HEK293 (cell line): ENCODE results near the gene ARHGAP30.

Experiments used
- GLIS2 ChIP-seq: fragments of 450-650 bp; formaldehyde crosslinking; IDR thresholded peaks from 2 replicates; pipeline ENCODE4 v1.5.1; 2016; ENCODE audit warnings: missing biosample characterization, missing genetic modification characterization
- KLF16 ChIP-seq: fragments of 450-650 bp; formaldehyde crosslinking; IDR thresholded peaks from 2 replicates; pipeline ENCODE4 v1.5.1; 2017; ENCODE audit warnings: missing biosample characterization, missing genetic modification characterization
- MEIS1 ChIP-seq: sonication (generic); formaldehyde crosslinking; IDR thresholded peaks from 2 replicates; pipeline ENCODE4 v1.8.1; 2022; ENCODE audit warnings: missing genetic modification reagents, mild to moderate bottlenecking, borderline replicate concordance
- SCRT1 ChIP-seq: fragments of 450-650 bp; formaldehyde crosslinking; IDR thresholded peaks from 2 replicates; pipeline ENCODE4 v1.5.1; 2016; ENCODE audit warnings: missing biosample characterization, missing genetic modification characterization, borderline replicate concordance
- SETDB1 ChIP-seq: IDR thresholded peaks from one replicate; pipeline ENCODE4 v1.6.1; 2017; ENCODE audit warnings: mild to moderate bottlenecking, low read length, moderate library complexity, mixed read lengths; ENCODE audit not compliant: insufficient read length
- SP2 ChIP-seq: fragments of 450-650 bp; formaldehyde crosslinking; IDR thresholded peaks from 2 replicates; pipeline ENCODE4 v1.5.1; 2016; ENCODE audit warnings: missing biosample characterization, missing genetic modification characterization
- TRIM28 ChIP-seq: IDR thresholded peaks from 2 replicates; pipeline ENCODE4 v1.6.1; 2011; ENCODE audit warnings: low read length, control low read depth, borderline replicate concordance
- ZBTB8A ChIP-seq: fragments of 450-650 bp; formaldehyde crosslinking; IDR thresholded peaks from 2 replicates; pipeline ENCODE4 v1.5.1; 2016; ENCODE audit warnings: missing biosample characterization, missing genetic modification characterization
- ZIC2 ChIP-seq: fragments of 450-650 bp; formaldehyde crosslinking; IDR thresholded peaks from 2 replicates; pipeline ENCODE4 v1.5.1; 2016; ENCODE audit warnings: missing biosample characterization, missing genetic modification characterization
- ZNF133 ChIP-seq: fragments of 450-650 bp; formaldehyde crosslinking; IDR thresholded peaks from 2 replicates; pipeline ENCODE4 v1.5.1; 2016; ENCODE audit warnings: missing biosample characterization, missing genetic modification characterization
- ZNF169 ChIP-seq: fragments of 450-650 bp; formaldehyde crosslinking; IDR thresholded peaks from 2 replicates; pipeline ENCODE4 v1.5.1; 2016; ENCODE audit warnings: missing biosample characterization, missing genetic modification characterization
- ZNF174 ChIP-seq: fragments of 450-650 bp; formaldehyde crosslinking; IDR thresholded peaks from 2 replicates; pipeline ENCODE4 v1.5.0; 2017; ENCODE audit warnings: missing biosample characterization, mild to moderate bottlenecking, missing genetic modification characterization
- ZNF292 ChIP-seq: fragments of 450-650 bp; formaldehyde crosslinking; IDR thresholded peaks from 2 replicates; pipeline ENCODE4 v1.5.1; 2016; ENCODE audit warnings: low read depth, missing biosample characterization, missing genetic modification characterization, borderline replicate concordance
- ZNF530 ChIP-seq: fragments of 450-650 bp; formaldehyde crosslinking; IDR thresholded peaks from 2 replicates; pipeline ENCODE4 v1.5.1; 2016; ENCODE audit warnings: low read depth, missing biosample characterization, missing genetic modification characterization
- ZNF561 ChIP-seq: fragments of 450-650 bp; IDR thresholded peaks from 2 replicates; pipeline ENCODE4 v1.5.1; 2018; ENCODE audit warnings: missing biosample characterization, missing genetic modification characterization, borderline replicate concordance
- ZNF768 ChIP-seq: fragments of 450-650 bp; formaldehyde crosslinking; IDR thresholded peaks from 2 replicates; pipeline ENCODE4 v1.5.1; 2018; ENCODE audit warnings: missing biosample characterization, mild to moderate bottlenecking, missing genetic modification characterization
- ZSCAN23 ChIP-seq: fragments of 450-650 bp; formaldehyde crosslinking; IDR thresholded peaks from 2 replicates; pipeline ENCODE4 v1.5.1; 2016; ENCODE audit warnings: missing biosample characterization, missing genetic modification characterization
- TF ChIP-seq, protein P1 (sequence below): fragments of 450-650 bp; formaldehyde crosslinking; IDR thresholded peaks from 2 replicates; pipeline ENCODE4 v1.5.1; 2016; ENCODE audit warnings: missing biosample characterization, missing genetic modification characterization
- TF ChIP-seq, protein P2 (sequence below): fragments of 450-650 bp; formaldehyde crosslinking; conservative IDR thresholded peaks from 2 replicates; pipeline ENCODE4 v1.5.1; 2016; ENCODE audit warnings: low read depth, missing biosample characterization, missing genetic modification characterization
- TF ChIP-seq, protein P3 (sequence below): fragments of 450-650 bp; formaldehyde crosslinking; IDR thresholded peaks from 2 replicates; pipeline ENCODE4 v1.5.1; 2016; ENCODE audit warnings: missing biosample characterization, missing genetic modification characterization
- TF ChIP-seq, protein P4 (sequence below): fragments of 450-650 bp; IDR thresholded peaks from 2 replicates; pipeline ENCODE4 v1.5.1; 2018; ENCODE audit warnings: missing biosample characterization, mild to moderate bottlenecking, missing genetic modification characterization
- TF ChIP-seq, protein P5 (sequence below): fragments of 450-650 bp; formaldehyde crosslinking; IDR thresholded peaks from 2 replicates; pipeline ENCODE4 v1.5.1; 2016; ENCODE audit warnings: missing biosample characterization, missing genetic modification characterization, borderline replicate concordance
- TF ChIP-seq, protein P6 (sequence below): fragments of 450-650 bp; formaldehyde crosslinking; IDR thresholded peaks from 2 replicates; pipeline ENCODE4 v1.5.1; 2017; ENCODE audit warnings: missing biosample characterization, missing genetic modification characterization

The ARHGAP30 gene

DNA sequence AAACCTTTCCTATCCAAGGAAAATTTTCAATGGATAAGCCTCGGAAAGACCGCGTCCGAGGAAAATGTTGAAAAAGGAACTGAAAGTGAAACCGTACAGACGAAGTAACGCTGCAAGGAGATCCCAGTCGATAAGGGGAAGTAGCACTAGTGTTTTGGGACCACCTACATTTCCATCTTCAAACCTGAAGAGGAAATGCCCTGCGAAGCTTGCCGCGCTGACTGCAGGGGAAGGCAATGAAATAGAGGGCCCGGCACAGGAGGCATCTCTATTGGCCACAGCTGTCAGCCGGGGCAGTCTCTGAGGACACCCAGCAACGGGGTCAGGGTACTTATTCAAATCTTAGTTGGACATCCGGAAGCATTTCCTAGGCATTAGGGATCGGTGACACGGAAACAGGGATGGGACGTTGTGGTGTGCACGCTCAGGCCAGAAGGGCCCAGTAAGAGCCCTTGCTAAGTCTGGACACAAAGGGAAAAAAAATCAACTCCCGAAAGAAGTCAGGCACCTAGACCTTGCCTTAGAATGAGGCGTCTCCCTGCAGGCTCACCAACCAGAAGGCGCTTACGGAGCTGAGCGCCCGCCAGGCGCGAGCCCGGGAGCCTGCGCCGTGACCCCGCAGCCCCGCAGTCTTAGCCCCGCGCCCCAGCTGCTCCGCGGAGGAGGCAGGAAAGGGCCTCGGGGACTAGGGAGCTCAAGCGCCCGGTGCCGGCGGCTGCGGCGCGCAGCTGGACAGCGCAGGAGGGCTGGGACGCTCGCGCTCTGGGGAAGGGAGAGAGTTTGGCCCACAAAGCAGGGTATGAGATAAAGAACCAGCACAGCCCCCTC lies 24.6 kb downstream of the ARHGAP30 start (continued):
- TF ChIP-seq, protein P1, sequence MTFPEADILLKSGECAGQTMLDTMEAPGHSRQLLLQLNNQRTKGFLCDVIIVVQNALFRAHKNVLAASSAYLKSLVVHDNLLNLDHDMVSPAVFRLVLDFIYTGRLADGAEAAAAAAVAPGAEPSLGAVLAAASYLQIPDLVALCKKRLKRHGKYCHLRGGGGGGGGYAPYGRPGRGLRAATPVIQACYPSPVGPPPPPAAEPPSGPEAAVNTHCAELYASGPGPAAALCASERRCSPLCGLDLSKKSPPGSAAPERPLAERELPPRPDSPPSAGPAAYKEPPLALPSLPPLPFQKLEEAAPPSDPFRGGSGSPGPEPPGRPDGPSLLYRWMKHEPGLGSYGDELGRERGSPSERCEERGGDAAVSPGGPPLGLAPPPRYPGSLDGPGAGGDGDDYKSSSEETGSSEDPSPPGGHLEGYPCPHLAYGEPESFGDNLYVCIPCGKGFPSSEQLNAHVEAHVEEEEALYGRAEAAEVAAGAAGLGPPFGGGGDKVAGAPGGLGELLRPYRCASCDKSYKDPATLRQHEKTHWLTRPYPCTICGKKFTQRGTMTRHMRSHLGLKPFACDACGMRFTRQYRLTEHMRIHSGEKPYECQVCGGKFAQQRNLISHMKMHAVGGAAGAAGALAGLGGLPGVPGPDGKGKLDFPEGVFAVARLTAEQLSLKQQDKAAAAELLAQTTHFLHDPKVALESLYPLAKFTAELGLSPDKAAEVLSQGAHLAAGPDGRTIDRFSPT (tag by site-specific recombination): no peak
- TF ChIP-seq GLIS2 (tag by site-specific recombination): peak; percentile 72
- TF ChIP-seq TRIM28: 0 out of 2 replicates have a peak, but pooled peaks have one; percentile 34
- peak; percentile 90 for TF ChIP-seq ZBTB8A
- no peak for TF ChIP-seq ZNF561
- no peak for TF ChIP-seq ZNF133 (tag by site-specific recombination)
- TF ChIP-seq ZSCAN23 (tag by site-specific recombination): 0 out of 2 replicates have a peak, but pooled peaks have one; percentile 43
- TF ChIP-seq ZNF768 (tag by site-specific recombination): no peak
- TF ChIP-seq, protein P2, sequence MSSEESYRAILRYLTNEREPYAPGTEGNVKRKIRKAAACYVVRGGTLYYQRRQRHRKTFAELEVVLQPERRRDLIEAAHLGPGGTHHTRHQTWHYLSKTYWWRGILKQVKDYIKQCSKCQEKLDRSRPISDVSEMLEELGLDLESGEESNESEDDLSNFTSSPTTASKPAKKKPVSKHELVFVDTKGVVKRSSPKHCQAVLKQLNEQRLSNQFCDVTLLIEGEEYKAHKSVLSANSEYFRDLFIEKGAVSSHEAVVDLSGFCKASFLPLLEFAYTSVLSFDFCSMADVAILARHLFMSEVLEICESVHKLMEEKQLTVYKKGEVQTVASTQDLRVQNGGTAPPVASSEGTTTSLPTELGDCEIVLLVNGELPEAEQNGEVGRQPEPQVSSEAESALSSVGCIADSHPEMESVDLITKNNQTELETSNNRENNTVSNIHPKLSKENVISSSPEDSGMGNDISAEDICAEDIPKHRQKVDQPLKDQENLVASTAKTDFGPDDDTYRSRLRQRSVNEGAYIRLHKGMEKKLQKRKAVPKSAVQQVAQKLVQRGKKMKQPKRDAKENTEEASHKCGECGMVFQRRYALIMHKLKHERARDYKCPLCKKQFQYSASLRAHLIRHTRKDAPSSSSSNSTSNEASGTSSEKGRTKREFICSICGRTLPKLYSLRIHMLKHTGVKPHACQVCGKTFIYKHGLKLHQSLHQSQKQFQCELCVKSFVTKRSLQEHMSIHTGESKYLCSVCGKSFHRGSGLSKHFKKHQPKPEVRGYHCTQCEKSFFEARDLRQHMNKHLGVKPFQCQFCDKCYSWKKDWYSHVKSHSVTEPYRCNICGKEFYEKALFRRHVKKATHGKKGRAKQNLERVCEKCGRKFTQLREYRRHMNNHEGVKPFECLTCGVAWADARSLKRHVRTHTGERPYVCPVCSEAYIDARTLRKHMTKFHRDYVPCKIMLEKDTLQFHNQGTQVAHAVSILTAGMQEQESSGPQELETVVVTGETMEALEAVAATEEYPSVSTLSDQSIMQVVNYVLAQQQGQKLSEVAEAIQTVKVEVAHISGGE (tag by site-specific recombination): peak; percentile 83; the same call in 1 of the 2 replicates
- TF ChIP-seq MEIS1 (CRISPR knock-in tag): no peak
- TF ChIP-seq, protein P3, sequence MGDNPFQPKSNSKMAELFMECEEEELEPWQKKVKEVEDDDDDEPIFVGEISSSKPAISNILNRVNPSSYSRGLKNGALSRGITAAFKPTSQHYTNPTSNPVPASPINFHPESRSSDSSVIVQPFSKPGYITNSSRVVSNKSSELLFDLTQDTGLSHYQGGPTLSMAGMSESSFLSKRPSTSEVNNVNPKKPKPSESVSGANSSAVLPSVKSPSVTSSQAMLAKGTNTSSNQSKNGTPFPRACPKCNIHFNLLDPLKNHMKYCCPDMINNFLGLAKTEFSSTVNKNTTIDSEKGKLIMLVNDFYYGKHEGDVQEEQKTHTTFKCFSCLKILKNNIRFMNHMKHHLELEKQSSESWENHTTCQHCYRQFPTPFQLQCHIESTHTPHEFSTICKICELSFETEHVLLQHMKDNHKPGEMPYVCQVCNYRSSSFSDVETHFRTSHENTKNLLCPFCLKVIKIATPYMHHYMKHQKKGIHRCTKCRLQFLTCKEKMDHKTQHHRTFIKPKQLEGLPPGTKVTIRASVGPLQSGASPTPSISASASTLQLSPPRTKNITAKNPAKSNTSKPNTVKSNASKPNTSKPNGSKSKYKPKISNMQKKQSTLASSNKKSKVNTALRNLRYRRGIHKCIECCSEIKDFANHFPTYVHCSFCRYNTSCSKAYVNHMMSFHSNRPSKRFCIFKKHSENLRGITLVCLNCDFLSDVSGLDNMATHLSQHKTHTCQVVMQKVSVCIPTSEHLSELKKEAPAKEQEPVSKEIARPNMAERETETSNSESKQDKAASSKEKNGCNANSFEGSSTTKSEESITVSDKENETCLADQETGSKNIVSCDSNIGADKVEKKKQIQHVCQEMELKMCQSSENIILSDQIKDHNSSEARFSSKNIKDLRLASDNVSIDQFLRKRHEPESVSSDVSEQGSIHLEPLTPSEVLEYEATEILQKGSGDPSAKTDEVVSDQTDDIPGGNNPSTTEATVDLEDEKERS (tag by site-specific recombination): no peak
- TF ChIP-seq, protein P4, sequence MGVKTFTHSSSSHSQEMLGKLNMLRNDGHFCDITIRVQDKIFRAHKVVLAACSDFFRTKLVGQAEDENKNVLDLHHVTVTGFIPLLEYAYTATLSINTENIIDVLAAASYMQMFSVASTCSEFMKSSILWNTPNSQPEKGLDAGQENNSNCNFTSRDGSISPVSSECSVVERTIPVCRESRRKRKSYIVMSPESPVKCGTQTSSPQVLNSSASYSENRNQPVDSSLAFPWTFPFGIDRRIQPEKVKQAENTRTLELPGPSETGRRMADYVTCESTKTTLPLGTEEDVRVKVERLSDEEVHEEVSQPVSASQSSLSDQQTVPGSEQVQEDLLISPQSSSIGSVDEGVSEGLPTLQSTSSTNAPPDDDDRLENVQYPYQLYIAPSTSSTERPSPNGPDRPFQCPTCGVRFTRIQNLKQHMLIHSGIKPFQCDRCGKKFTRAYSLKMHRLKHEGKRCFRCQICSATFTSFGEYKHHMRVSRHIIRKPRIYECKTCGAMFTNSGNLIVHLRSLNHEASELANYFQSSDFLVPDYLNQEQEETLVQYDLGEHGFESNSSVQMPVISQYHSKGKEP (tag by site-specific recombination): no peak
- TF ChIP-seq ZNF530: no peak
- TF ChIP-seq, protein P5, sequence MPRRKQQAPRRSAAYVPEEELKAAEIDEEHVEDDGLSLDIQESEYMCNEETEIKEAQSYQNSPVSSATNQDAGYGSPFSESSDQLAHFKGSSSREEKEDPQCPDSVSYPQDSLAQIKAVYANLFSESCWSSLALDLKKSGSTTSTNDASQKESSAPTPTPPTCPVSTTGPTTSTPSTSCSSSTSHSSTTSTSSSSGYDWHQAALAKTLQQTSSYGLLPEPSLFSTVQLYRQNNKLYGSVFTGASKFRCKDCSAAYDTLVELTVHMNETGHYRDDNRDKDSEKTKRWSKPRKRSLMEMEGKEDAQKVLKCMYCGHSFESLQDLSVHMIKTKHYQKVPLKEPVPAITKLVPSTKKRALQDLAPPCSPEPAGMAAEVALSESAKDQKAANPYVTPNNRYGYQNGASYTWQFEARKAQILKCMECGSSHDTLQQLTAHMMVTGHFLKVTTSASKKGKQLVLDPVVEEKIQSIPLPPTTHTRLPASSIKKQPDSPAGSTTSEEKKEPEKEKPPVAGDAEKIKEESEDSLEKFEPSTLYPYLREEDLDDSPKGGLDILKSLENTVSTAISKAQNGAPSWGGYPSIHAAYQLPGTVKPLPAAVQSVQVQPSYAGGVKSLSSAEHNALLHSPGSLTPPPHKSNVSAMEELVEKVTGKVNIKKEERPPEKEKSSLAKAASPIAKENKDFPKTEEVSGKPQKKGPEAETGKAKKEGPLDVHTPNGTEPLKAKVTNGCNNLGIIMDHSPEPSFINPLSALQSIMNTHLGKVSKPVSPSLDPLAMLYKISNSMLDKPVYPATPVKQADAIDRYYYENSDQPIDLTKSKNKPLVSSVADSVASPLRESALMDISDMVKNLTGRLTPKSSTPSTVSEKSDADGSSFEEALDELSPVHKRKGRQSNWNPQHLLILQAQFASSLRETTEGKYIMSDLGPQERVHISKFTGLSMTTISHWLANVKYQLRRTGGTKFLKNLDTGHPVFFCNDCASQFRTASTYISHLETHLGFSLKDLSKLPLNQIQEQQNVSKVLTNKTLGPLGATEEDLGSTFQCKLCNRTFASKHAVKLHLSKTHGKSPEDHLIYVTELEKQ (tag by site-specific recombination): no peak
- no peak for TF ChIP-seq SETDB1
- peak; percentile 77 for TF ChIP-seq SP2
- TF ChIP-seq ZNF292 (tag by site-specific recombination): no peak
- TF ChIP-seq SCRT1 (tag by site-specific recombination): no peak
- TF ChIP-seq, protein P6, sequence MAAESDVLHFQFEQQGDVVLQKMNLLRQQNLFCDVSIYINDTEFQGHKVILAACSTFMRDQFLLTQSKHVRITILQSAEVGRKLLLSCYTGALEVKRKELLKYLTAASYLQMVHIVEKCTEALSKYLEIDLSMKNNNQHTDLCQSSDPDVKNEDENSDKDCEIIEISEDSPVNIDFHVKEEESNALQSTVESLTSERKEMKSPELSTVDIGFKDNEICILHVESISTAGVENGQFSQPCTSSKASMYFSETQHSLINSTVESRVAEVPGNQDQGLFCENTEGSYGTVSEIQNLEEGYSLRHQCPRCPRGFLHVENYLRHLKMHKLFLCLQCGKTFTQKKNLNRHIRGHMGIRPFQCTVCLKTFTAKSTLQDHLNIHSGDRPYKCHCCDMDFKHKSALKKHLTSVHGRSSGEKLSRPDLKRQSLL (tag by site-specific recombination): peak; percentile 71; the same call in 1 of the 2 replicates
- TF ChIP-seq ZNF174 (tag by site-specific recombination): no peak
- TF ChIP-seq ZIC2 (tag by site-specific recombination): peak; percentile 10; the same call in 1 of the 2 replicates
- TF ChIP-seq ZNF169 (tag by site-specific recombination): no peak
- no peak for TF ChIP-seq KLF16 (tag by site-specific recombination)
